HUES6 (cell line): ENCODE data around the gene RPS19.
"Not testable (repeated sequence)": the region's sequence is repeated elsewhere in the genome, so short reads cannot be mapped to it uniquely, and the experiment has no call there.

Experiments used
- H3K27ac ChIP-seq: 2 replicates; pipeline ENCODE4 v1.7.0; 2013; ENCODE audit warnings: low read depth, mild to moderate bottlenecking, low read length, inconsistent platforms
- H3K27me3 ChIP-seq: 2 replicates; pipeline ENCODE4 v1.6.1; 2013; ENCODE audit warnings: low read length; ENCODE audit not compliant: control insufficient read depth, insufficient read depth
- H3K36me3 ChIP-seq: 2 replicates; pipeline ENCODE4 v1.6.1; 2013; ENCODE audit warnings: low read length; ENCODE audit not compliant: control insufficient read depth, insufficient read depth
- H3K4me1 ChIP-seq: 2 replicates; pipeline ENCODE4 v1.6.1; 2013; ENCODE audit warnings: low read length; ENCODE audit not compliant: control insufficient read depth, insufficient read depth
- H3K4me3 ChIP-seq: 2 replicates; pipeline ENCODE4 v1.5.1; 2013; ENCODE audit warnings: low read depth, low read length
- H3K9ac ChIP-seq: one replicate; pipeline ENCODE4 v1.6.1; 2013; ENCODE audit warnings: mild to moderate bottlenecking, low read length
- H3K9me3 ChIP-seq: 2 replicates; pipeline ENCODE4 v1.6.1; 2013; ENCODE audit warnings: low read depth, low read length; ENCODE audit not compliant: control insufficient read depth, insufficient read depth

Gene RPS19

DNA sequence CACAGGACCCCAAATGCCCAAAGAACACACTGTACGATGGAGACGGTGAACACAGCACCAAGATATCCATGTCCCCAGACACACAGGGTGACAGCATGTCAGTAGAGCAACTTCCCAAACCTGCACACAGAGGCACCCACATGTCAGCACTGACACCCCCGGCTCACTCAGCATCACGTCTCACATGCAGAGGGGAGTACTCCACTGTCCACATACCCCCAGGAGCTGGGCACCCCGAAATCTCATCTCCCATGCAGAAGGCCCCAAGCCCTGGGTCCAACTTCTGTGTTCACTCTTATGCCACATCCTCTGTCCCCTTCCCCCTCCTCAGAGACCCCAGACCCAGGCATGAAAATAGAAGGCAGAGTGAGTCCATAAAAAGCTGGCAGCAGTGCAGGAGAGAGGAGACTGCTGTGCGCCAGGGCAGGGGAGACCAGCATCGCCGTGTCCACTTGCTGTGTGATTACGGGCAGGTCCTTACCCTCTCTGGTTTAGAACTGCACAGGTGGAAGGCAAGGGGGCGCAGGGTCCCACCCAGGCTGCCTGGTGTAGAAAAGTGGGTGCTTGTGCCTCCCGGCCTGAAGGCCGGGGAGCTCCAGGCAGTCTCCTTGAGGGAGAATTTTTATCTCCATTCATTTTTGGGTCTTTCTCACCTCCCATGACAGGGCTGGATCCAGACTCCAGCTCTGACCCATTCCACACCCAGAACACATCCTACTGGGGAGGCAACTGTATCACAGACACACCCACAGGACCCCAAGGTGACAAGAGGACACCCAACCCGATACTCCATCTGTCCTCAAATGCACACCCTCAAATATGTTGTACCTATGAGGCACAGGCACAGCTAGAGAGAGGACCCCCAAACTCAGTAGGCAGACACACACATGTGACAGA is 51.2 kb downstream of the RPS19 start:
- Histone ChIP-seq H3K27ac (no peak overlapping the region), H3K36me3 (peaks cover 6% of the 10 kb centered on the region; the same call in 1 of the 2 replicates)

DNA sequence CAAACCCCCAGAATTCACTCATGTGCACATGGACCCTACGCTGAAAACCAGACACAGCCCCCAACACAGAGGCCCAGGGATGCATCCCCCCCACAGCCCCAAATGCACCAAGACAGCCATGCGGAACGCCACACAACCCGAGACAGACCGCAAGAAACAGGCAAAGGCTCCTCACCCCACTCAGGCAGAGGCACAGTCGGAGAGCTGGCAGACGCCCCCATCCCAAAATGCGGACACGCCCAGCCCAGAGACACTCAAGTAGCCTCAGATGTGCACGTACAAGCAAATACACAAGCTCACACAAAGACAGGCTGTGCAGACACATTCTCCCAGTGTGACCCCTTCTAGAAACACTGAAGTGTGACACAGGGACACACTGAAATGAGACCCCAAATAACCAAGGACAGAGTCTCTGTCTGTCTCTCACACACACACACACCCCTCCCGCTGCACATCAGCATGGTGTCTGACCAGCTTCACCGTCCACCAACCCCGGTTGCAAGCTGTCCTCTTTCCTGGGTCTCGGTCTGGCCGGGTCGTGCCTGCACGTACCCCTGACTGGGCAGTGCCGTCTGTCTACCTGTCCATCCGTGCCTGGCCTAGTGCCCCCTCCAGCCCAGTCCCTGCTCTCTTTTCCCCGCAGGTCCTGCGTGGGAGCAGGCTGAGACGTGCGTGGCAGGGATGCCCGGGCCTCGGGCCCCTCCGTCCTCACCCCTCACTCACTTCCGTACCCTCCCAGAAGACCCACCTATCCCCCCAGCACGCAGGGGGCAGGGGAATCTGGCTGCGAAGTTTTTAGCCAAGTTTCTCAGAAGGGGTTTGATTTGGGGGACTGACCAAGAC is 52.1 kb downstream of the RPS19 start:
- peak overlapping the region; percentile 36 for H3K4me3 ChIP-seq
- H3K9me3 ChIP-seq = no peaks in the 10 kb centered on the region
- H3K9ac ChIP-seq = no peak overlapping the region
- peaks cover 9% of the 10 kb centered on the region; the same call in 1 of the 2 replicates for H3K4me1 ChIP-seq
- H3K27me3 ChIP-seq = peaks cover 88% of the 10 kb centered on the region
- no peaks in the 10 kb centered on the region for H3K36me3 ChIP-seq
- no peak overlapping the region for H3K27ac ChIP-seq

More for the DNA sequence above, 51.2 kb downstream of the RPS19 start:
- Histone ChIP-seq H3K4me3 (no peak overlapping the region), H3K27me3 (peaks cover 79% of the 10 kb centered on the region), H3K4me1 (peaks cover 9% of the 10 kb centered on the region; the same call in 1 of the 2 replicates), H3K9ac (no peak overlapping the region), H3K9me3 (no peaks in the 10 kb centered on the region)

DNA sequence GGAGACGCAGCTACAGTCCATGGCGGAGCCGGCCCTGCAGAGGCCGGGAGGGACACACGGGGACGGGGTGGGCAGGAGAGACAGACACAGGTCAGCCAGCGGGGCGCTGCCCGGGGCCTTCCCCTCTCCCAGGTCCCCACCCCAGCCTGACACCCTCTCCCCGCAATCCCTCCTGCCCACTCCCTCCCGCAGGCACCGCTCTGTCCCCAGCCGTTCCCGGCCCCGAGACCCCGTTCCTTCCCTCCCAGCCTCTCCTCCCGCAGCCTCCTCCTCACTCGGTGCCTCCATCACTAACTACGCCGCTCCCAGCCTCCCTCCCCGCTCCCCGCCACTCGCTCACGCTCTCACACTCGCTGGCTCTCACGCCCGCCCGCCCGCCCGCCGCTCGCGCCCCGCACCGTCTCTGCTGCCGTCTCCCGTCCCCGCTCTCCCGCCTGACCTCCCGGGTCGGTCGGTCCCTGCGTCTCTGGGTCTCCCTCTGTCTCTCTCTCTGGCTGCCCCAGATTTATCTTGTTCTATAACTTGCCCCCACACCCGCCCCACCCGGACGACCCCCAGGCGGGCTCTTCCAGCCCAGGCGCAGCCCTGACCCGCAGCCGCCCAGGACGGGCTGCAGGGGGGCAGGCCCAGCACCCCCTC is 53.0 kb downstream of the RPS19 start:
- H3K36me3 ChIP-seq = no peaks in the 10 kb centered on the region
- no peaks in the 10 kb centered on the region for H3K9me3 ChIP-seq
- peaks cover 9% of the 10 kb centered on the region; the same call in 1 of the 2 replicates for H3K4me1 ChIP-seq
- H3K9ac ChIP-seq = no peak overlapping the region
- no peak overlapping the region for H3K27ac ChIP-seq
- H3K27me3 ChIP-seq = peaks cover 97% of the 10 kb centered on the region
- H3K4me3 ChIP-seq = peak overlapping the region; percentile 55

DNA sequence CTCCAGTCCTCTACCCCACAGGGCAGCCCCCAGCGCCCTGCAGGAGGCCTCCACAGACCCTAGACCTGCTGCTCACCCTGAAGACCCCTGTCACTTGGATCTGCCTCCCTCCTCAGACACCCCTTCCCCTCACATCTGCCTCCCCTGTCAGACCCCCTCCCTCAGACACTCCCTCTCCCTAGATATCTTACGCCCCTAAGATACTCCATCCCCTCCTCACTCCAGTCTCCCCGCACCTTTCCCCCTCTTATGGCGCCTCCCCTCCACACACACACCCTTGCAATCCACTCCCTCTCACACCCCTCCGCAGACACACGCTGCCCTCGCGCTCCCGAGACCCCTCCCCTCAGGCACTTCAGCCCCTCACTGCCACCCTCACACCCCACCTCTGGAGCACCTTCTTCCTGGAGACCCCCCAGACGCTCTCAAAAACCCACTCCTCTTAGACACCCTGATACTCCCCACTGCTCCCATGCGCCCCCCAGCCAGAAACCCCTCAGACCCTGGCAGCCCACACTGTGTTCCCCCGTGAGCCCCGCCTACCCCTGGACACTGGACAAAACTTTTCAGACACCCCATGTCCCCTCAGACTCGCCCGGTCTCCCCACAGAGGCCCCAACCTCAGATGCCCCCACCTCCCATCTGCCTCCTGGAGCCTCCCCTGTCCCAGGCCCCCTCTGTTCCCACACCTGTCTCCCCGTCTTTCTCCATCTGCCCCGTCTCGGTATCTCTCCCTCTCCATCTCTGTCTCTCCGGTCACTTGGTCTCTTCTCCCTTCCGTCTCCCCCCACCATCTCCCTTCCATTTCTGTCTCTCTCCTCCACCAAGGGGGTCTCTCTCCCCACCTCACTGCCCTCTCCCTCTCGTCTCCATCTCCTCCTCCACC is 53.7 kb downstream of the RPS19 start:
- no peaks in the 10 kb centered on the region for H3K36me3 ChIP-seq
- H3K4me3 ChIP-seq = peak overlapping the region; percentile 55
- no peaks in the 10 kb centered on the region for H3K9me3 ChIP-seq
- peaks cover 100% of the 10 kb centered on the region for H3K27me3 ChIP-seq
- no peak overlapping the region for H3K27ac ChIP-seq
- H3K4me1 ChIP-seq = peaks cover 9% of the 10 kb centered on the region; the same call in 1 of the 2 replicates
- H3K9ac ChIP-seq = no peak overlapping the region

DNA sequence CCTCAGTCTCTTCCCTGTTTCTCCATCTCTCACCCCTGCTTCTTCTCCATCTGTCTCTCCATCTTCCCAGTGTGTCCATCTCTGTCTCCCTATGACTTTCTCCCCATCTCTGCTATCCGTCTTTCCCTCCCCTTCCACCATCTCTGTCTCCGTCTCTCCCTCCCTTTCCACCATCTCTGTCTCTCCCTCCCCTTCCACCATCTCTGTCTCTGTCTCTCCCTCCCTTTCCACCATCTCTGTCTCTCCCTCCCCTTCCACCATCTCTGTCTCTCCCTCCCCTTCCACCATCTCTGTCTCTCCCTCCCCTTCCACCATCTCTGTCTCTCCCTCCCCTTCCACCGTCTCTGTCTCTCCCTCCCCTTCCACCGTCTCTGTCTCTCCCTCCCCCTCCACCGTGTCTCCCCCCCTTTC is 54.4 kb downstream of the RPS19 start:
- H3K27me3 ChIP-seq = peaks cover 100% of the 10 kb centered on the region
- not testable (repeated sequence) for H3K4me1 ChIP-seq, H3K9ac ChIP-seq, H3K4me3 ChIP-seq, H3K9me3 ChIP-seq, H3K27ac ChIP-seq, H3K36me3 ChIP-seq

DNA sequence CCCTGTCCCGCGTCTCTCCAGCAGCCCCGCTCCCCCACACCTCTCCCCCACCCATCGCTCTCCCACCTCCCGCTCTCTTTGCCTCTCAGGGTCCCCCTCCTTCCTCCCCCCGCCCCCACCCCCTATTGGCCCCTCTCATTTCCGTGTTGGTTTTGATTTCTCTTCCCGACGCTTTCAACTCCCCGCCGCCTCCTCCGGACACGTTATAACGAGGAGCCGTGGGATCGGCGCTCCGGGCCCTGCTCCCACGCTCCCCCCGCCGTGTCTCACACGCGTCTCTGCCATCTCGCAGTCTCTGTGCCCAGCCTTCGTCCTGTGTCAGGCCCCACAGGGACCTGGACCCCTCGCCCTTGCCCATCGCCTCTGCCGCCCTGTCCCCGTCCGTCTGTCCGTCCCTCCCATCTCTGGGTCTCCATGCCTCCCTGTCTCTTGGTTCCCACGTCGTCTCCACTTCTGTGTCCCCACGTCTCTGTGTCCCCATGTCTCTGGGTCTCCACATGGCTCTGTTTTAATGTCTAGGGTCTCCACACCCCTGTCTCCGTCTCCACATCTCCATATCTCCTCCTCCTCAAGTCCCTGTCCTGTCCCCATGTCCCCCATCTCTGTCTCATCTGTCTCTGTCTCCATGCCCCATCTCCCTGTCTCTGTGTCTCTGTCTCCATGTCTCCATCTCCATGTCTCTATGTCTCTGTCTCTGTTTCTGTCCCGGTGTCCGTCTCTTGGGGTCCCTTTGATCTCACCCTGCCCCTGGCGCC is 55.1 kb downstream of the RPS19 start:
- H3K4me3 ChIP-seq = peak overlapping the region; percentile 38
- no peak overlapping the region for H3K9ac ChIP-seq
- H3K27me3 ChIP-seq = peaks cover 100% of the 10 kb centered on the region
- no peak overlapping the region for H3K27ac ChIP-seq
- peaks cover 9% of the 10 kb centered on the region; the same call in 1 of the 2 replicates for H3K4me1 ChIP-seq
- H3K36me3 ChIP-seq = no peaks in the 10 kb centered on the region
- H3K9me3 ChIP-seq = no peaks in the 10 kb centered on the region

DNA sequence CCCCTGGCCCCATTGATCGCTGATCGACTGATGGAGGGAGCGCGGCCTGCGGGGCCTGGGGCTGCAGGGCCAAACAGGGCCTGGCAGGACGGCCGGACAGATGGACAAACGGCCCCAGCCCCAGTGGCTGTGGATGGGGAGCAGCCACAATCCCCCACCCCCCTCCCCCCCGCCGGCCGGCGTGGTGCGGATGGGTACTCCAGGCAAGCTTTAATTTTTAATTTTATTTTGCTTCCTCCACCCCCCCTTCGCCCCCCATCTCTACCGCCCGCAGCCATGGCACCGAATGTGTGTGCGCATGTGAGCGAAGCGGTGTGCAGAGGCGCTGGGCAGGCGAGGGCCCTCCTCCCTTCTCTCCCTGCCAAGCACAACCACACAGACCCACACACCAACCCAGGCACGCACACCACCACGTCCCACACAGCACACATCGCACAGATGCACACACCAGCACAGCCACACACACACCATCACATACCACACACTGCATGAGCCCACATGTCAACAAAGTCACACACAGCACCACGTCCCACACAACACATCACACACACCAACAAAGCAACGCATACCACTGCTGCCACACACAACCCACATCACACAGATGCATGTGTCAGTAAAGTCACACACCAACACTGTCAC is 55.8 kb downstream of the RPS19 start:
- H3K4me3 ChIP-seq = no peak overlapping the region
- H3K9ac ChIP-seq = no peak overlapping the region
- no peaks in the 10 kb centered on the region for H3K36me3 ChIP-seq
- peaks cover 100% of the 10 kb centered on the region for H3K27me3 ChIP-seq
- no peak overlapping the region for H3K27ac ChIP-seq
- H3K9me3 ChIP-seq = no peaks in the 10 kb centered on the region
- peaks cover 13% of the 10 kb centered on the region; the same call in 1 of the 2 replicates for H3K4me1 ChIP-seq

DNA sequence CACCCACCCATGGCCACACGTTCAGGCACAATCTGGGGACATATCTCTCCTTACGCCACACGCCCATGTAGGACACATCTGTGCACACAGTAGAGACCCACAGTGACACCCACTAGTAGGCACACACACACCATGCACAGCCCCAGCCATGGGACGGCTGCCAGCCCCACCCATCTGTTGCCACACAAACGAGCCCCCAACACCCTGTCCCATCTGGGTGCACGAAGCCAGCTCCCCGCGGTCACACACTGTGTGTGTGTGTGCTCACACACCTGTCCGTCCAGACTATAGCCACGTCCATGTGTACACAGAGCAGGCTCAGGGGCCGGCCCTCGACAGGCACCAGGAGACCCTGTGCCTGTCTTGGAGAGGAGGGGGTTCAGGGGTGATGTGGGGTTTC is 57.6 kb downstream of the RPS19 start:
- Histone ChIP-seq H3K4me3 (no peak overlapping the region), H3K27me3 (peaks cover 100% of the 10 kb centered on the region)

DNA sequence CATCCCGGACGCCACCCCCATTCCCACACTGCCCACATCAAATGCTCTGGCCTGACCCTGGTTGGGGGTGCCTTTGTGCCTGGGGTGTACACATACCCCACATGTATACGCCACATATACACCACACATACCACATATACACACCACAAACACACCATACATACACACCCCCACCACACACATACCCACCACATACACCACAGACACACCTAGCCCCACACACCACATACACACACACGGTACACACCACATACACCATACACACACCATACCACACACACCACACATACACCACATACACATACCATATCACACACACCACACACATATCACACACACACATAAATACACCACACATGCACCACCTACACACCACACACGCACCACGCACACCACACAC is 58.0 kb downstream of the RPS19 start:
- peaks cover 100% of the 10 kb centered on the region for H3K27me3 ChIP-seq
- no peaks in the 10 kb centered on the region for H3K9me3 ChIP-seq
- H3K36me3 ChIP-seq = no peaks in the 10 kb centered on the region
- no peak overlapping the region for H3K4me3 ChIP-seq
- no peak overlapping the region for H3K27ac ChIP-seq
- H3K9ac ChIP-seq = no peak overlapping the region
- H3K4me1 ChIP-seq = peaks cover 16% of the 10 kb centered on the region; the same call in 1 of the 2 replicates

More for the DNA sequence above, 57.6 kb downstream of the RPS19 start:
- no peaks in the 10 kb centered on the region for H3K36me3 ChIP-seq
- no peaks in the 10 kb centered on the region for H3K9me3 ChIP-seq
- no peak overlapping the region for H3K27ac ChIP-seq
- peaks cover 16% of the 10 kb centered on the region; the same call in 1 of the 2 replicates for H3K4me1 ChIP-seq
- H3K9ac ChIP-seq = no peak overlapping the region
